Fibroblast of pulmonary artery (primary cell): ENCODE data around the gene GLRA3.
A peak's percentile ranks its signal among the peaks of the same experiment; 100 is the strongest.
"Not testable (repeated sequence)": the region's sequence is repeated elsewhere in the genome, so short reads cannot be mapped to it uniquely, and the experiment has no call there.

Source experiments
- DNase-seq: peaks from one replicate; pipeline ENCODE4 v3.0.0-alpha.2; 2010; ENCODE audit warnings: low read depth
- H3K4me3 ChIP-seq: replicated peaks from 2 replicates; pipeline ENCODE4 v1.5.1; 2011; ENCODE audit warnings: low read depth, mild to moderate bottlenecking, control low read depth, low read length, moderate library complexity
- CTCF ChIP-seq: IDR thresholded peaks from 2 replicates; pipeline ENCODE4 v1.5.1; 2011; ENCODE audit warnings: mild to moderate bottlenecking, control low read depth, low read length, inconsistent platforms; ENCODE audit errors: missing control alignments

Gene GLRA3

GRCh38 chr4:174828845-174829701, at the start of gene GLRA3:
Gene GLRA3, minus strand, starts transcription at chr4:174829247. Its CDS starts 436 bp downstream, at chr4:174828811.
- peak; percentile 65 for DNase-seq
- TF ChIP-seq CTCF: no peak
- peak within 1 kb of the TSS; percentile 30 for H3K4me3 ChIP-seq

- no peak overlapping the region for H3K4me3 ChIP-seq
- no peak for TF ChIP-seq CTCF
- DNase-seq: no peak
Measured at GRCh38 chr4:174874898-174875297, 45.9 kb upstream of the GLRA3 start.

GRCh38 chr4:174873931-174874330, 44.9 kb upstream of the GLRA3 start:
- no peak for TF ChIP-seq CTCF
- DNase-seq: no peak
- no peak overlapping the region for H3K4me3 ChIP-seq

- H3K4me3 ChIP-seq, DNase-seq: not testable (repeated sequence)
Measured at GRCh38 chr4:174873146-174873545, 44.1 kb upstream of the GLRA3 start.

GRCh38 chr4:174871407-174871806, 42.4 kb upstream of the GLRA3 start:
- no peak for DNase-seq
- no peak overlapping the region for H3K4me3 ChIP-seq
- TF ChIP-seq CTCF: no peak

- DNase-seq: no peak
- TF ChIP-seq CTCF: no peak
- no peak overlapping the region for H3K4me3 ChIP-seq
Measured at GRCh38 chr4:174870311-174870710, 41.3 kb upstream of the GLRA3 start.

- TF ChIP-seq CTCF: no peak
- no peak for DNase-seq
Measured at GRCh38 chr4:174869339-174869738, 40.3 kb upstream of the GLRA3 start.

More at GRCh38 chr4:174869339-174869738, 40.3 kb upstream of the GLRA3 start:
- H3K4me3 ChIP-seq: no peak overlapping the region
